Spinal cord (tissue), 10 donors: ENCODE data around the gene PPP4R2. TPM values are rescaled to one million over a fixed set of nuclear protein-coding genes. Genes with fewer than 3 reads are reported as not detected.
"Not testable (repeated sequence)": the region's sequence is repeated elsewhere in the genome, so short reads cannot be mapped to it uniquely, and the experiment has no call there.

Source experiments
- DNase-seq, 6 donors: peaks; one replicate each; pipeline versions ENCODE4 v3.0.0 to v3.0.0-alpha.2; 2013 to 2015; ENCODE audit warnings: low spot score in 6 of 6, low read depth in 4 of 6
- H3K27ac ChIP-seq: one replicate; pipeline ENCODE4 v1.5.1; 2013; ENCODE audit warnings: low read depth, low read length, control low read depth
- H3K27me3 ChIP-seq: one replicate; pipeline ENCODE4 v1.6.1; 2013; ENCODE audit warnings: low read length; ENCODE audit not compliant: control insufficient read depth, insufficient read depth
- H3K36me3 ChIP-seq: one replicate; pipeline ENCODE4 v1.6.1; 2013; ENCODE audit warnings: low read length; ENCODE audit not compliant: control insufficient read depth, insufficient read depth
- H3K4me1 ChIP-seq: one replicate; pipeline ENCODE4 v1.6.1; 2013; ENCODE audit warnings: low read length; ENCODE audit not compliant: control insufficient read depth, insufficient read depth
- H3K4me3 ChIP-seq: one replicate; pipeline ENCODE4 v1.5.1; 2013; ENCODE audit warnings: low read depth, low read length, control low read depth
- H3K9me3 ChIP-seq: one replicate; pipeline ENCODE4 v1.6.1; 2013; ENCODE audit warnings: low read length; ENCODE audit not compliant: control insufficient read depth, insufficient read depth
- WGBS: methylation state at CpG from one replicate; pipeline ENCODE4 v1.1.5; 2013; ENCODE audit warnings: missing lambda C conversion rate; ENCODE audit not compliant: insufficient coverage; 5-methylcytosine and 5-hydroxymethylcytosine counted together
- polyA plus RNA-seq, 2 donors: library from polyadenylated mRNA; unstranded; fragments of 120-200 nt; gene quantifications; one replicate each; pipeline ENCODE4 v1.2.1, GENCODE V29; 2013; ENCODE audit not compliant: insufficient read length in 2 of 2
- total RNA-seq, 2 donors: library from RNA; depleted of rRNA in 1 of 2; stranded (reverse); fragments of 120-200 nt in 1 of 2; fragments of >200 nt in 1 of 2; gene quantifications; one replicate each; pipeline versions ENCODE4 v1.2.3 to v1.2.4, GENCODE V29; 2013 to 2014
- donor health status: healthy.

The PPP4R2 gene
- total and polyA plus RNA-seq, 4 donors, result 37.7 to 94.7 (median 58.8) TPM

GRCh38 chr3:72995337-72995736, 1.3 kb upstream of the PPP4R2 start:
- DNase-seq, result no peak
- peaks cover 8% of the 10 kb centered on the region for H3K4me1 ChIP-seq
- no peaks in the 10 kb centered on the region for H3K36me3 ChIP-seq
- no peaks in the 10 kb centered on the region for H3K9me3 ChIP-seq
- 93% methylated on average over 5 of the region's 10 CpGs for WGBS
- H3K4me3 ChIP-seq, result no peak overlapping the region
- no peaks in the 10 kb centered on the region for H3K27me3 ChIP-seq
- H3K27ac ChIP-seq, result no peak overlapping the region

- no peaks in the 10 kb centered on the region for H3K36me3 ChIP-seq
- WGBS, result 83% methylated on average over 16 of the region's 20 CpGs
- no peak for DNase-seq
- H3K9me3 ChIP-seq, result no peaks in the 10 kb centered on the region
- H3K27me3 ChIP-seq, result no peaks in the 10 kb centered on the region
- H3K27ac ChIP-seq, result peak overlapping the region; percentile 74
- H3K4me1 ChIP-seq, result peaks cover 8% of the 10 kb centered on the region
- H3K4me3 ChIP-seq, result peak overlapping the region; percentile 49
Measured at GRCh38 chr3:72996121-72996472, 514 bp upstream of the PPP4R2 start.

DNA sequence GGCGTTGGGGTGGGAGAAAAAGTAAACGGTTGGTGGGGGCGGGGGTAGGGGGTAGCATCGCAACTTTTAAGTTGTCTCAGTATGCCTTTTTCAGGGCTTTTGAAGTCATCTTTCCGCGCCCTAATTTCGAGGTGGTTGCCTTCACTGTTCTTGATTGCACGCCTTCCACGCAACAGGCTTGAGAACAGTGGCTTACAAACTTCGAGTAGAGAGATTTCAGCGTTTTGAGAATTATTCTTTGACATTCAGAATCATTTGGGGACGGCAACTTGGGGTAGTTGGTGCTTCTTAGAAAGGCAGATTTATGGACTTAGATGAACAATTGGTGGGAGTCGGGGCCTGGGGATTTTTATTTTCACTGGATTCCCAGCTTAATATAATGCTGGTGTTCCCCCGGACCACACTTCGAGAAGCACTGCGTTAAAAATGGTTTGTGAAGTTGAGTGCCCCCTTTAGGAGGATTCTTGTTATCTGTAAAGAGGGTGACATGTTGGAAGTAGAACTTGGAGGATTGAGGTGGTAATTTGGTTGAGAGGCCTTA, 880 bp downstream of the PPP4R2 start:
- H3K4me3 ChIP-seq, result peak overlapping the region; percentile 89
- H3K27ac ChIP-seq, result peak overlapping the region; percentile 96
- DNase-seq, result peak; percentile 12 to 75 (median 48)
- under 1% methylated on average over 16 of the region's 16 CpGs for WGBS
- H3K4me1 ChIP-seq, result peaks cover 8% of the 10 kb centered on the region
- no peaks in the 10 kb centered on the region for H3K9me3 ChIP-seq
- H3K27me3 ChIP-seq, result no peaks in the 10 kb centered on the region
- peaks cover 8% of the 10 kb centered on the region for H3K36me3 ChIP-seq

- no peak for DNase-seq
- Histone ChIP-seq H3K9me3 (no peaks in the 10 kb centered on the region), H3K27me3 (no peaks in the 10 kb centered on the region), H3K36me3 (peaks cover 13% of the 10 kb centered on the region), H3K4me1 (peaks cover 8% of the 10 kb centered on the region), H3K4me3 (peak overlapping the region; percentile 89), H3K27ac (no peak overlapping the region)
- WGBS, result 50% methylated on average over 1 of the region's 4 CpGs
Measured at GRCh38 chr3:72998466-72998865, 1.9 kb downstream of the PPP4R2 start.

DNA sequence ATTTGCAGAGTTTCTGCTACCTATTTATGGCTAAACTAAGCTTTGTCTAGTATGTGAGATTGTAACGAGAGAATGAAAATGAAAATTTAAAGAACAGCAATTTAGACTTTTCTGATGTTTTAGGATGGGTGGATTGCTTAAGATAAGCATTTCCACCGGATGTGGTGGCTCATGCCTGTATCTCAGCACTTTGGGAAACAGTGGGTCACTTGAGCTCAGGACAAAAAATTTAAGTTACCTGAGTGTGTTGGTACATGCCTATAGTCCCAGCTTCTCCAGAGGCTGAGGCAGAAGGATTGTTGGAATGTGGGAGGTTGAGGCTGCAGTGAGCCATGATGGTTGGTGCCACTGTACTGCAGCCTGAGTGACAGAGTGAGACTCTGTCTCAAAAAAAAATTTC, 3.3 kb downstream of the PPP4R2 start:
- no peaks in the 10 kb centered on the region for H3K27me3 ChIP-seq
- no peak overlapping the region for H3K4me3 ChIP-seq
- 74% methylated on average over 2 of the region's 2 CpGs for WGBS

DNA sequence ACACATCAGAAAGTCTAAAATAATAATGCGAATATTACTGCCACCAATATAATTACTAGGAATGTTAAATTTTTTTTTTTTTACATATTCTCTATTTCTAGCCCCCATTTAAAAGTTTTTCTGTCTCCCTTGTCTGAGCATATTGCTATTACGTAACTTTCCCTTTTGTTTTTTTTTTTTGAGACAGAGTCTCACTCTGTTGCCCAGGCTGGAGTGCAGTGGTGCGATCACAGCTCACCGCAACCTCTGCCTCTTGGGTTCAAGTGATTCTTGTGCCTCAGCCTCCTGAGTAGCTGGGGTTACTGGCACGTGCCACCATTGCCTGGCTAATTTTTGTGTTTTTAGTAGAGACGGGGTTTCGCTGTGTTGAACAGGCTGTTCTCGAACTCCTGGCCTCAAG, 6.4 kb downstream of the PPP4R2 start:
- not testable (repeated sequence) for H3K27me3 ChIP-seq, DNase-seq, H3K9me3 ChIP-seq, H3K4me1 ChIP-seq, H3K4me3 ChIP-seq, H3K27ac ChIP-seq
- no CpG with 5 or more reads among the region's 8 CpGs for WGBS
- peaks cover 33% of the 10 kb centered on the region for H3K36me3 ChIP-seq

More for the DNA sequence above, 3.3 kb downstream of the PPP4R2 start:
- H3K36me3 ChIP-seq, result peaks cover 21% of the 10 kb centered on the region
- H3K9me3 ChIP-seq, result no peaks in the 10 kb centered on the region
- H3K27ac ChIP-seq, result no peak overlapping the region
- no peak for DNase-seq
- H3K4me1 ChIP-seq, result peaks cover 8% of the 10 kb centered on the region

- no peak overlapping the region for H3K4me3 ChIP-seq
- no peak for DNase-seq
- H3K4me1 ChIP-seq, result no peaks in the 10 kb centered on the region
- H3K9me3 ChIP-seq, result no peaks in the 10 kb centered on the region
- no peak overlapping the region for H3K27ac ChIP-seq
- no peaks in the 10 kb centered on the region for H3K27me3 ChIP-seq
- H3K36me3 ChIP-seq, result peaks cover 33% of the 10 kb centered on the region
- WGBS, result no CpG with 5 or more reads among the region's 4 CpGs
Measured at GRCh38 chr3:73004316-73004715, 7.7 kb downstream of the PPP4R2 start.

DNA sequence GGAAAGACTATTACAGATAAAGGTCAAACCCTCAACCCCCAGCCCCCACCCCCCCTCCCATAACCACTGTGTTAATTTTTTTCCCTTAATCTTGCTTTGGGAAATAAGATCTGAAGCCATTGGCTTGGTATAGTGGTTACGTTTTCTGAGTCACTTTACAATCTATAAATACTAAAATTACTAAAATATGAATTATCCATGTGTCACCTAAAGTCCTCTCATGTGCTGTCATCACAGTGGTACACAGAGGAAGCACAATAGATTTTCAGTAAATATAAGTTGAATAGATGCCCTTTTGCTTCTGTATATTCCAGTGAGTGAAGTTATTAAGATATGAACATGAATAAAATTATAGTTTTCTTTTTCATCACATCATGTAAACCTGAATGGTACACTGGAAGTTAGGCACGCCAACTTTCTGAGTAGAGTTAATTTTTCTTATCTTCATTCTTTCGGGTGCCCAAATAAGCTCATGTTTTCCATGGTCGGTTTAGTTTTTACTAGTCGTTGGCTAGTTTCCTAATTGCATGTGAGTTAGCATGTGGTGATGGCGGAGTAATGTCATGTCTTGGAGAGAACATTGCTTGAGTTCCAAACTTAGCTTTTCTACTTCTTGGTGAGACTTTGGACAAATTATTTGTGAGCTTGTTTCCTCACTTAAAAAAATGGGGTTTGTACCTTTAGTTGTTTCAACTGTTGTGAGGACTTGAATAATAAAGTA, 11.5 kb downstream of the PPP4R2 start:
- Histone ChIP-seq H3K27me3 (no peaks in the 10 kb centered on the region), H3K4me3 (no peak overlapping the region), H3K9me3 (no peaks in the 10 kb centered on the region), H3K4me1 (peaks cover 6% of the 10 kb centered on the region), H3K36me3 (peaks cover 28% of the 10 kb centered on the region), H3K27ac (no peak overlapping the region)
- no CpG with 5 or more reads among the region's 6 CpGs for WGBS
- DNase-seq, result no peak

DNA sequence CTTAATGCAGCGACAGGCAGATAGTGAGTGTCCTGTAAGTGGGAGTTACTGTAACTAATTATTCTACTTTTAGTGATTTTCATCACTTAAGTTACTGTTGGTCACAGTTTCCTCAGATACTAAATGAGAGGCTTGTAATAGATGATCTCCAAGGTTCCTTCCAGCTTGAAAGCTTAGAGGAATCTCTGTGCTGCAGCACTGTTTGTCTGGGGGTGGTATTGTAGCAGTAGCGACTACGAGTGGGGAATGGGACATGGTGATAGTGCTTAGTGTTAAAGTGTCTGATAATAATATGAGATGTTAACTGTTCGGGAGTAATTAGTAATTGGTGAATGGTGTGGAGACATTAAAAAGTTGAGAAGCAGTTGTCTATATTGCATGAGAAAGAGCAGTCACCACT, 12.4 kb downstream of the PPP4R2 start:
- 55% methylated on average over 2 of the region's 4 CpGs for WGBS
- peaks cover 6% of the 10 kb centered on the region for H3K4me1 ChIP-seq

DNA sequence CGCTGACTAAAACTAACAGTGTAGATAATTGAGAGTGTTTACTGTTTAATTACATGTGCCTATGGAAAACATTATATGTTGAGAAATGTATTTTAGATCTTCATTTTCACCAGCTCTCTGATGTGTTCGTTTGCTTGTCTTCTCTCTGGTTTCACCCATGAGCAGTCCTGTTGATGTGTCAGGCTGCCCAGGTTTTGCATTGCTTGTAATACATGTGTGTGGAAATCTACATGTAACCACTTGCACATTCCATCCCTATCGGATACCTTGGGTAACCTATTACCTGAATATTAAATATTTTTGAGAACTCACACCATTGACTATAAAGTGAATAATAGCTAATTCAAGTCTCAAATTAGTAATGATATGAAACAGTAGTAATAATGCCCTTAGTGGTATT, 13.1 kb downstream of the PPP4R2 start:
- H3K4me1 ChIP-seq, result peaks cover 6% of the 10 kb centered on the region
- no peaks in the 10 kb centered on the region for H3K9me3 ChIP-seq
- H3K27me3 ChIP-seq, result no peaks in the 10 kb centered on the region
- WGBS, result no CpG with 5 or more reads among the region's 3 CpGs
- no peak for DNase-seq
- H3K36me3 ChIP-seq, result peaks cover 19% of the 10 kb centered on the region
- no peak overlapping the region for H3K4me3 ChIP-seq
- no peak overlapping the region for H3K27ac ChIP-seq

More for the DNA sequence above, 12.4 kb downstream of the PPP4R2 start:
- Histone ChIP-seq H3K27ac (no peak overlapping the region), H3K4me3 (no peak overlapping the region), H3K36me3 (peaks cover 21% of the 10 kb centered on the region), H3K27me3 (no peaks in the 10 kb centered on the region), H3K9me3 (no peaks in the 10 kb centered on the region)
- DNase-seq, result no peak
